Cardiac muscle cell (in vitro differentiated cells and primary cell): ENCODE measurements around the gene SUOX. TPM values are rescaled to one million over a fixed set of nuclear protein-coding genes. Genes with fewer than 3 reads are reported as not detected.

ENCODE experiments used
- DNase-seq, 2 donors: peaks; one replicate each; pipeline versions ENCODE4 v3.0.0 to v3.0.0-alpha.2; 2010 to 2017; ENCODE audit warnings: low read depth in 1 of 2, low spot score in 1 of 2
- H3K27ac ChIP-seq: fragments of 200-600 bp; sonication (generic); 2 replicates; pipeline ENCODE4 v1.5.1; 2016
- H3K27me3 ChIP-seq: fragments of 200-600 bp; sonication (generic); 2 replicates; pipeline ENCODE4 v1.6.0; 2016; ENCODE audit warnings: control low read depth
- H3K36me3 ChIP-seq: fragments of 200-600 bp; sonication (generic); 2 replicates; pipeline ENCODE4 v1.5.1; 2016; ENCODE audit warnings: control low read depth
- H3K4me1 ChIP-seq: fragments of 200-600 bp; sonication (generic); 2 replicates; pipeline ENCODE4 v1.8.1; 2017; ENCODE audit warnings: low read depth, mild to moderate bottlenecking, mixed run types
- H3K4me3 ChIP-seq: fragments of 200-600 bp; sonication (generic); 2 replicates; pipeline ENCODE4 v1.5.1; 2016; ENCODE audit warnings: mild to moderate bottlenecking
- H3K9me3 ChIP-seq: fragments of 200-600 bp; sonication (generic); 2 replicates; pipeline ENCODE4 v1.5.1; 2017; ENCODE audit warnings: low read depth, mild to moderate bottlenecking, control low read depth
- polyA plus RNA-seq: library from polyadenylated mRNA; unstranded; fragments of >200 nt; fragmentation: Nextera tagmentation; extraction: Ambion mirVana; gene quantifications from 2 replicates; pipeline ENCODE4 v1.2.1, GENCODE V29; 2016
- total RNA-seq: library from RNA; depleted of rRNA; stranded (reverse); fragments of >200 nt; gene quantifications from 2 replicates; pipeline ENCODE4 v1.2.3, GENCODE V29; 2016
- TF ChIP-seq, protein P1 (sequence below): IDR thresholded peaks from 2 replicates; pipeline ENCODE4 v1.5.1; 2012; ENCODE audit warnings: low read depth, mild to moderate bottlenecking, low read length

The SUOX gene
- total and polyA plus RNA-seq, 2 experiments from 2014 or later: 52.4 to 59.6 TPM

DNA sequence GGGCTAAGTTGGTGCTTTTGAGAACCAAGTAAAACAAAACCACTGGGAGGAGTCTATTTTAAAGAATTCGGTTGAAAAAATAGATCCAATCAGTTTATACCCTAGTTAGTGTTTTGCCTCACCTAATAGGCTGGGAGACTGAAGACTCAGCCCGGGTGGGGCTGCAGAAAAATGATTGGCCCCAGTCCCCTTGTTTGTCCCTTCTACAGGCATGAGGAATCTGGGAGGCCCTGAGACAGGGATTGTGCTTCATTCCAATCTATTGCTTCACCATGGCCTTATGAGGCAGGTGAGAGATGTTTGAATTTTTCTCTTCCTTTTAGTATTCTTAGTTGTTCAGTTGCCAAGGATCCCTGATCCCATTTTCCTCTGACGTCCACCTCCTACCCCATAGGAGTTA, 25.0 kb upstream of the SUOX start:
- H3K36me3 ChIP-seq: no peaks in the 10 kb centered on the region
- no peaks in the 10 kb centered on the region for H3K9me3 ChIP-seq
- peak overlapping the region; percentile 97 for H3K27ac ChIP-seq
- TF ChIP-seq, protein P1, sequence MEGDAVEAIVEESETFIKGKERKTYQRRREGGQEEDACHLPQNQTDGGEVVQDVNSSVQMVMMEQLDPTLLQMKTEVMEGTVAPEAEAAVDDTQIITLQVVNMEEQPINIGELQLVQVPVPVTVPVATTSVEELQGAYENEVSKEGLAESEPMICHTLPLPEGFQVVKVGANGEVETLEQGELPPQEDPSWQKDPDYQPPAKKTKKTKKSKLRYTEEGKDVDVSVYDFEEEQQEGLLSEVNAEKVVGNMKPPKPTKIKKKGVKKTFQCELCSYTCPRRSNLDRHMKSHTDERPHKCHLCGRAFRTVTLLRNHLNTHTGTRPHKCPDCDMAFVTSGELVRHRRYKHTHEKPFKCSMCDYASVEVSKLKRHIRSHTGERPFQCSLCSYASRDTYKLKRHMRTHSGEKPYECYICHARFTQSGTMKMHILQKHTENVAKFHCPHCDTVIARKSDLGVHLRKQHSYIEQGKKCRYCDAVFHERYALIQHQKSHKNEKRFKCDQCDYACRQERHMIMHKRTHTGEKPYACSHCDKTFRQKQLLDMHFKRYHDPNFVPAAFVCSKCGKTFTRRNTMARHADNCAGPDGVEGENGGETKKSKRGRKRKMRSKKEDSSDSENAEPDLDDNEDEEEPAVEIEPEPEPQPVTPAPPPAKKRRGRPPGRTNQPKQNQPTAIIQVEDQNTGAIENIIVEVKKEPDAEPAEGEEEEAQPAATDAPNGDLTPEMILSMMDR: no peak
- peak in 1 of 2 donors; percentile 45 for DNase-seq
- H3K27me3 ChIP-seq: no peaks in the 10 kb centered on the region
- no peak overlapping the region for H3K4me3 ChIP-seq
- peaks cover 10% of the 10 kb centered on the region for H3K4me1 ChIP-seq

DNA sequence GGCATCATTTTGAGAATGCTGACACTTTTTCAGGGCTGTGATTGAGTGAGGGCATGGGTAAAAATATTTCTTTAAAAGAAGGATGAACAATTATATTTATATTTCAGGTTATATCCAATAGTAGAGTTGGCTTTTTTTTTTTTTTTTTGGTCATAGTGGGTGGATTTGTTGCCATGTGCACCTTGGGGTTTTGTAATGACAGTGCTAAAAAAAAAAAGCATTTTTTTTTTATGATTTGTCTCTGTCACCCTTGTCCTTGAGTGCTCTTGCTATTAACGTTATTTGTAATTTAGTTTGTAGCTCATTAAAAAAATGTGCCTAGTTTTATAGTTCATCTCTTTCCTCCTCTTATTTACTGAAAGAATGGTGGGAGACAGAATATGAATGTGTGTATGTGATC, 24.6 kb upstream of the SUOX start:
- no peaks in the 10 kb centered on the region for H3K9me3 ChIP-seq
- H3K36me3 ChIP-seq: no peaks in the 10 kb centered on the region
- peak overlapping the region; percentile 59 for H3K4me3 ChIP-seq
- TF ChIP-seq, protein P1: no peak
- peaks cover 10% of the 10 kb centered on the region for H3K4me1 ChIP-seq
- DNase-seq: no peak
- H3K27ac ChIP-seq: peak overlapping the region; percentile 97
- H3K27me3 ChIP-seq: no peaks in the 10 kb centered on the region

DNA sequence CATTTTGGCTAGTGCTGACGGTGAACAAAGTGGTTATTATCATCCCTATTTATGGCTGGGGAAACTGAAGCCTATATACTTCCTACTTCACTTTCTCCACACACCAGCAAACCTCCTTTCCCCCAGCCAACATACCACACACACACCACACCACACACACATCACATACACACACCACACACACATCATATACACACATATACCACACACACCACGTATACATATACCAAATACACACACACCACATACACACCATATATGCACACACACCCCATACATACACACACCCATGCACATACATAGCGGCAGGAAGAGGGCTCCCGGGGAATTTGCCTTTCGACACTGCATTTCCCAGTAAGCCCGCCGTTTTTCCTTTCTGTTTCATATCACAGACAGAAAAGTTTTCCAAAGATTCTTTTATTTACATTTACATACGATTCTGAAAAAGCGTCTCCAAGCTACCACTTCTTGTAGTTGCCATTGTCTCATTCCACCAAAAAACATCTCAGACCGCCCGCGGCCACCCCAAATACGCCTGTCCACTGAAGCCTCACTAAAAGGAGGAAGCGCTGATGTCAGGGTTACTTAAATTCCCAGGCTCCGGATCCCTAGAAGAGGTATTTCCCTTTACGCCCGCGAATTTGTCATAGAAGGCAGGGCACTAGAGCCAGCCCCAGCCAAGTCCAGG, 24.0 kb upstream of the SUOX start:
- Histone ChIP-seq H3K36me3 (no peaks in the 10 kb centered on the region), H3K27me3 (no peaks in the 10 kb centered on the region), H3K9me3 (no peaks in the 10 kb centered on the region), H3K4me3 (peak overlapping the region; percentile 59), H3K4me1 (peaks cover 10% of the 10 kb centered on the region), H3K27ac (peak overlapping the region; percentile 97)
- TF ChIP-seq, protein P1: no peak
- no peak for DNase-seq

DNA sequence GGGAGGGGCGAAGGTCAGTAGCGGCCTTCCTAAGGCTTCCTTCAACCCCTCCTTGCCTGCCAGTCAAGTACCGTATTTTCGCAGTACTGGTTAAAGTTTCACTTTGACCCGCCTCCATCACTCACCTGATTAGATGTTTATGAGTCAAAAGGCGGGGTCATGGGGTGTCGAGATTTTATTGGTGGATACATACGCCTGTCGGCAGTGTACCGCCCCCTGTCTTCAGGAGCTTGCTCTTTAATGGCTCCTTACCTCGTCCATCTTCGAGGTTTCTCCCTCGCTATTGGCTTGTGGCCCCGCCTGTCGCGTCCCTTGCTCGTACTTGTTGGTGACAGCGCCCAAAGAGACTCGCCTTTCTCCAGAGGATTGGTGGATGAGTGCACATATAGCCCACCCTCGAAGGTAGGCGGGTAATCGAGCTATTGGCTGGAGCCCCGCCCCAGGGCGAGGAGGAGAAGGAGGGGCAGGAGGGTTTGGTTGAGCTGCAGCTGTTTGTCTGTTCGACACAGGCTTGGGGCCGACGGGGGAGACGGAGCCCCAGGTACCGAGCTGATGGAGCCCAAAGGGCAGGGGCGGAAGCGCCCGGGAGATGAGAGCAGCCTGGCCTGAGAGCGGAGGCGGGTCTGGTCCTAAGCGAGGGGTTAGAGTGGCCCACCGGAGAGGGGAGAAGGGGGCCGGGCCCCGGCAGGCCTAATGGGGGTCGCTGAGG, 23.3 kb upstream of the SUOX start, which contains the start of gene RAB5B:
Gene RAB5B (plus strand): TSS at position 480 of the 709 bp plus-strand sequence. CDS start 12,883 bp downstream, outside the sequence.
- peaks cover 10% of the 10 kb centered on the region for H3K4me1 ChIP-seq
- H3K9me3 ChIP-seq: no peaks in the 10 kb centered on the region
- peak; percentile 100 for DNase-seq
- no peaks in the 10 kb centered on the region for H3K27me3 ChIP-seq
- TF ChIP-seq, protein P1: no peak
- H3K27ac ChIP-seq: peak within 1 kb of the TSS; percentile 98
- peak within 1 kb of the TSS; percentile 95 for H3K4me3 ChIP-seq
- no peaks in the 10 kb centered on the region for H3K36me3 ChIP-seq

DNA sequence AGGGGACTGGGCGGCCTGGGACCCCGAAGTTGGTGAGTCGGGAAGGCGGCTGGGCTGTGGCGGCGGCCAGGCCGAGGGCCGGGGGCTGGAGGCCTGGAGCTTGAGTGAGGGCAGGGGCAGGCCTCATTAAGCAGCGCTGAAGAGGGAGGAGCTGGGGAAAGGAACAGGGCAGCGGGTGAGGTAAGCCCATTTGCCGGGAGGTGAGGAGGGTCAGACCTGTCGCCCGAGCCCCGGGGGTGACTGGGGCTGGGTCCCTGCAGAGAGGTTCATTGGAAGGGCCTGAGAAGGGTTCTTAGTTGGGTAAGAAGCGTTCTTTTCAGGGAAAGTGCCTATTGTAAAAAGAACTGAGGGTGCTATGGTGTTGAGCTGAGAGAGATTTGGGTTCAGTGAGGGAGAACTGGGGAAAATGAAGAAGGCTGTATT, 22.8 kb upstream of the SUOX start:
- Histone ChIP-seq H3K27ac (peak overlapping the region; percentile 98), H3K36me3 (no peaks in the 10 kb centered on the region), H3K4me3 (peak overlapping the region; percentile 95), H3K27me3 (no peaks in the 10 kb centered on the region), H3K9me3 (no peaks in the 10 kb centered on the region), H3K4me1 (peaks cover 10% of the 10 kb centered on the region)
- TF ChIP-seq, protein P1: no peak
- peak; percentile 52 to 76 for DNase-seq
